HEK293 (cell line): Measurements from ENCODE around the gene TAF6L.

ENCODE experiments used
- EGR2 ChIP-seq: fragments of 450-650 bp; formaldehyde crosslinking; IDR thresholded peaks from 2 replicates; pipeline ENCODE4 v1.5.1; 2016; ENCODE audit warnings: low read depth, missing biosample characterization, missing genetic modification characterization
- GFI1B ChIP-seq: fragments of 450-650 bp; formaldehyde crosslinking; IDR thresholded peaks from 2 replicates; pipeline ENCODE4 v1.5.1; 2016; ENCODE audit warnings: missing biosample characterization, missing genetic modification characterization
- GLIS2 ChIP-seq: fragments of 450-650 bp; formaldehyde crosslinking; IDR thresholded peaks from 2 replicates; pipeline ENCODE4 v1.5.1; 2016; ENCODE audit warnings: missing biosample characterization, missing genetic modification characterization
- IKZF3 ChIP-seq: fragments of 450-650 bp; IDR thresholded peaks from 2 replicates; pipeline ENCODE4 v1.5.0; 2018; ENCODE audit warnings: missing biosample characterization, mild to moderate bottlenecking, missing genetic modification characterization, moderate library complexity
- PATZ1 ChIP-seq: fragments of 450-650 bp; formaldehyde crosslinking; IDR thresholded peaks from 2 replicates; pipeline ENCODE4 v1.5.1; 2016; ENCODE audit warnings: missing biosample characterization, missing genetic modification characterization
- PRDM1 ChIP-seq: fragments of 450-650 bp; formaldehyde crosslinking; IDR thresholded peaks from 2 replicates; pipeline ENCODE4; 2016; ENCODE audit warnings: missing biosample characterization, missing genetic modification characterization
- SP2 ChIP-seq: fragments of 450-650 bp; formaldehyde crosslinking; IDR thresholded peaks from 2 replicates; pipeline ENCODE4 v1.5.1; 2016; ENCODE audit warnings: missing biosample characterization, missing genetic modification characterization
- SP3 ChIP-seq: fragments of 450-650 bp; formaldehyde crosslinking; IDR thresholded peaks from 2 replicates; pipeline ENCODE4 v1.5.1; 2016; ENCODE audit warnings: missing biosample characterization, missing genetic modification characterization
- SP7 ChIP-seq: fragments of 450-650 bp; formaldehyde crosslinking; IDR thresholded peaks from 2 replicates; pipeline ENCODE4 v1.5.1; 2016; ENCODE audit warnings: missing biosample characterization, missing genetic modification characterization
- ZNF132 ChIP-seq: fragments of 450-650 bp; formaldehyde crosslinking; IDR thresholded peaks from 2 replicates; pipeline ENCODE4 v1.5.1; 2017; ENCODE audit warnings: missing biosample characterization, missing genetic modification characterization, borderline replicate concordance
- ZNF335 ChIP-seq: fragments of 450-650 bp; formaldehyde crosslinking; conservative IDR thresholded peaks from 2 replicates; pipeline ENCODE4 v1.5.1; 2016; ENCODE audit warnings: missing biosample characterization, missing genetic modification characterization
- ZNF37A ChIP-seq: fragments of 450-650 bp; IDR thresholded peaks from 2 replicates; pipeline ENCODE4 v1.5.1; 2018; ENCODE audit warnings: missing biosample characterization, missing genetic modification characterization
- ZNF449 ChIP-seq: fragments of 450-650 bp; formaldehyde crosslinking; IDR thresholded peaks from 2 replicates; pipeline ENCODE4 v1.5.1; 2017; ENCODE audit warnings: missing biosample characterization, mild to moderate bottlenecking, missing genetic modification characterization, moderate library complexity
- ZNF518A ChIP-seq: fragments of 450-650 bp; formaldehyde crosslinking; conservative IDR thresholded peaks from 2 replicates; pipeline ENCODE4 v1.5.1; 2016; ENCODE audit warnings: low read depth, missing biosample characterization, missing genetic modification characterization
- ZNF561 ChIP-seq: fragments of 450-650 bp; IDR thresholded peaks from 2 replicates; pipeline ENCODE4 v1.5.1; 2018; ENCODE audit warnings: missing biosample characterization, missing genetic modification characterization, borderline replicate concordance
- ZNF610 ChIP-seq: fragments of 450-650 bp; formaldehyde crosslinking; IDR thresholded peaks from 2 replicates; pipeline ENCODE4 v1.5.1; 2016; ENCODE audit warnings: missing biosample characterization, missing genetic modification characterization, borderline replicate concordance
- ZNF639 ChIP-seq: fragments of 450-650 bp; formaldehyde crosslinking; IDR thresholded peaks from 2 replicates; pipeline ENCODE4 v1.5.1; 2016; ENCODE audit warnings: missing biosample characterization, missing genetic modification characterization
- ZSCAN30 ChIP-seq: fragments of 450-650 bp; IDR thresholded peaks from 2 replicates; pipeline ENCODE4 v1.5.1; 2018; ENCODE audit warnings: missing biosample characterization, mild to moderate bottlenecking, missing genetic modification characterization, moderate library complexity

TAF6L gene

DNA sequence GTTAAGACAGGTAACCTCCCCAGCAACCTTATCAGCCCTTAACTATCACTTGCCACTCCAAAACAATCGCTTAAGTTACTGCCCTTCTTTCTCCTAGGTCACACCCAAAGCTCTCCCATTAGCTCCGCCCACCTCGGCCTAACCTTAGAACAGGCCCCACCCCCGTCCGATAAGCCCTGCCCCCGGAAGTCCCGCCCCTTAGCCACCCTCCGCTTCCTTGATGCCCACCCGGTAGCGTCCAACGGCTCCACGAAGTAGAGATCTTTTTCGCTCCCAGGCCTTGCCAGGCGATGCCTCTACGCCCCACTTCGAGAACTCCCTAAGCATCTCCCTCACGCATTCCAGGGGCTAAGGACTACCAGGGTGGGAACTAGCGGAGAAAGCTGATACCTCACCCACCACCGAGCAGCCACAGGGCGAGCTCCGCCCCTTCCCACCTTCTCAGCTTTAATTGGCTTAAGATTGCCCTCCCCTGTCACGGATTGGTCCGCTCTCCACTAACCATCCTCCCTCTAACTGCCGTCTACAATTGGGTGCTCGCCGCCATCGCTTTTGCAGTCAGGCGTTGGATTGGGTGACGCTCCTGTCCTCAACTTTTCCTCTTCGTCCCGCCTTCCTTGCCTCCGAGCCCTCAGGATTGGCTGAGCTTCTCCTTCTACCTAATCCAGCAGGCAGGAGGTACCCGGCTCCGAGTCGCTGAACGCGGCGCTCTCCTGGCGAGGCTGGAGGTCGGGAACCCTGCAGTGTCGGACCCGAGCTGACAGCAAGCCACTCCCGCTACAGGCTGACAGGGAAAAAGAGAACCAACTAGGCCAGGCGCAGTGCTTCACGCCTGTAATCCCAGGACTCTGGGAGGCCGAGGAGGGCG is 17.2 kb upstream of the TAF6L start, which contains the start of gene ZBTB3 (continued):
- TF ChIP-seq EGR2 (tag by site-specific recombination) (0 out of 2 replicates have a peak, but pooled peaks have one; percentile 42), IKZF3 (tag by site-specific recombination) (no peak), PATZ1 (tag by site-specific recombination) (peak; percentile 50; the same call in 1 of the 2 replicates), ZNF335 (peak; percentile 48), ZNF518A (peak; percentile 52), ZNF37A (no peak), GFI1B (tag by site-specific recombination) (no peak), ZNF561 (no peak), ZNF639 (tag by site-specific recombination) (no peak), SP7 (tag by site-specific recombination) (no peak), ZNF449 (no peak), SP3 (tag by site-specific recombination) (peak; percentile 98), ZSCAN30 (tag by site-specific recombination) (peak; percentile 19; the same call in 1 of the 2 replicates), ZNF132 (tag by site-specific recombination) (no peak), ZNF610 (tag by site-specific recombination) (peak; percentile 44; the same call in 1 of the 2 replicates), SP2 (tag by site-specific recombination) (peak; percentile 99), GLIS2 (peak; percentile 85), PRDM1 (tag by site-specific recombination) (peak; percentile 11; the same call in 1 of the 2 replicates)
